Fibroblast of mammary gland (primary cell): ENCODE results near the gene P2RY4.
"Not testable (repeated sequence)": the region's sequence is repeated elsewhere in the genome, so short reads cannot be mapped to it uniquely, and the experiment has no call there.

Experiments used
- DNase-seq: peaks from one replicate; pipeline ENCODE4 v3.0.0-alpha.2; 2010; ENCODE audit warnings: low read depth
- H3K4me3 ChIP-seq: 2 replicates; pipeline ENCODE4 v1.5.1; 2011; ENCODE audit warnings: low read depth, mild to moderate bottlenecking, low read length, moderate library complexity; ENCODE audit not compliant: control insufficient read depth
- CTCF ChIP-seq: conservative IDR thresholded peaks from 2 replicates; pipeline ENCODE4 v1.5.1; 2011; ENCODE audit warnings: low read depth, low read length, inconsistent platforms; ENCODE audit not compliant: control insufficient read depth, insufficient read depth

The P2RY4 gene

GRCh38 chrX:70247252-70247651 lies 12.8 kb downstream of the P2RY4 start:
- no peak for DNase-seq
- no peak for TF ChIP-seq CTCF
- H3K4me3 ChIP-seq: no peak overlapping the region

- no peak overlapping the region for H3K4me3 ChIP-seq
- no peak for TF ChIP-seq CTCF
- peak; percentile 35 for DNase-seq
Measured at GRCh38 chrX:70244881-70245280, 15.1 kb downstream of the P2RY4 start.

GRCh38 chrX:70243601-70244000 lies 16.4 kb downstream of the P2RY4 start:
- peak; percentile 70 for DNase-seq
- not testable (repeated sequence) for H3K4me3 ChIP-seq

GRCh38 chrX:70241501-70241900 lies 18.5 kb downstream of the P2RY4 start:
- DNase-seq: no peak
- no peak overlapping the region for H3K4me3 ChIP-seq
- no peak for TF ChIP-seq CTCF

GRCh38 chrX:70240751-70241150 lies 19.3 kb downstream of the P2RY4 start:
- no peak for DNase-seq
- no peak overlapping the region for H3K4me3 ChIP-seq
- no peak for TF ChIP-seq CTCF

GRCh38 chrX:70234355-70234754 lies 25.6 kb downstream of the P2RY4 start, which contains the start of gene AWAT1:
Gene AWAT1, plus strand, starts transcription at chrX:70234655. Its CDS starts 41 bp downstream, at chrX:70234696.
- TF ChIP-seq CTCF: no peak
- H3K4me3 ChIP-seq: no peak within 1 kb of the TSS
- no peak for DNase-seq

- H3K4me3 ChIP-seq: no peak overlapping the region
- TF ChIP-seq CTCF: no peak
- DNase-seq: no peak
Measured at GRCh38 chrX:70231666-70232065, 28.3 kb downstream of the P2RY4 start.
